Daoy (cell line): ENCODE results near the gene STX8. TPM values are rescaled to one million over a fixed set of nuclear protein-coding genes. Genes with fewer than 3 reads are reported as not detected.
"Not testable (repeated sequence)": the region's sequence is repeated elsewhere in the genome, so short reads cannot be mapped to it uniquely, and the experiment has no call there.

ENCODE experiments used
- DNase-seq: peaks from one replicate; pipeline ENCODE4 v3.0.0-alpha.2; 2015; ENCODE audit warnings: low read depth
- total RNA-seq: library from RNA; depleted of rRNA; stranded (reverse); fragments of >200 nt; shearing (Covaris generic); gene quantifications from 2 replicates; pipeline ENCODE4 v1.2.3, GENCODE V29; 2014

STX8 gene
- total RNA-seq, 1 experiment from 2014 or later, result 76.9 TPM

- DNase-seq, result no peak
These were observed 66.3 kb downstream of the STX8 start for GRCh38 chr17:9509236-9509816.

- DNase-seq, result no peak
These were observed 76.6 kb downstream of the STX8 start for GRCh38 chr17:9499041-9499440.

DNA sequence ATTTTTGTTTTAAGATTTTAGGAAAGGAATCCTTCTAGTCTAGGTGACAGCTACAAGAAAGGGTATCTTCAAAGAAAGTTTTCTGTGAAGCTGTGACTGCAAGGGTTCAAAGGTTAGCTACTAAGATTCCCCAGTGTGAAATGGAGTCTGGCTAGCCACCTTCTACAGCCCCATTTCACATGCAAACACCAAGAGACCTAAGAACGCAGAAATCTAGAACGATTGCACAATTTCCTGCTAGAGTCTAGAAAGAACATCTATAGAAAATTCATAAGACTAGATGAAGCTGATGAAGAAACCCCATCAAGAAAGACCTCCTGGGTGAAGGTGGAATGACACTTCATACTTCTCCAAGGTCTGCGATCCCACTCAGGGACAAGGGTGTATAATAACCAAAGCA, 77.1 kb downstream of the STX8 start:
- no peak for DNase-seq

DNA sequence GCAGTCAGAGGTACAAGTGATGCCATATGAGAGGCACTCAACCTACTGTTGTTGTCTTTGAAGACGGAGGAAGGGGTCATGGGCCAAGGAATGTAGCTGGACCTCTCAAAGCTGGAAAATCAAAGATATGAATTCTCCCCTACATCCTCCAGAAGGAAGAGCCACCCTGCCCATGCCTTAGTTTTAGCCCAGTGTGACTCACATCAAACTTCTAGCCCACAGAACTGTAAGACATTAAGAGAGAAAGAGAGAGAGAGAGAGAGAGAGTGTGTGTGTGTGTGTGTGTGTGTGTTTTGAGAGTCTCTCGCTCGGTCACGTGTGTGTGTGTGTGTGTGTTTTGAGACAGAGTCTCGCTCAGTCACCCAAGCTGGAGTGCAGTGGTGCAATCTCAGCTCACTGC, 87.1 kb downstream of the STX8 start:
- no peak for DNase-seq

- DNase-seq, result peak; percentile 31
These were observed 88.2 kb downstream of the STX8 start for GRCh38 chr17:9487406-9487805.

DNA sequence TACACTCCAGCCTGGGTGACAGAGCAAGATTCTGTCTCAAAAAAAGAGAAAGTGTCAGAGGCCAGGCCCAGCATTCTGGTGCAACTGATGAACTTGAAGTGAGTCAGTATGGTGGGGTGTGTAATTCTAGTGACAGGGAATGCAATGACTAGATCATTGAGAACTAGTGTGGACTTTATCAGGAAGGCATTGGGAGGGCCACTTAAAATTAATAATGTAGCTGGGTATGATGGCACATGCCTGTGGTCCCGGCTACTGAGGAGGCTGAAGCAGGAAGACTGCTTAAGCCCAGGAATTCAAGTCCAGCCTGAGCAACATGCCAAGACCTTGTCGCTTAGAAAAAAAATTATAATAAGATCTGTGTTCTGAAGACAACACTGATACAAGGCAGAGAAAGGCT, 90.8 kb downstream of the STX8 start:
- no peak for DNase-seq

GRCh38 chr17:9479964-9480363, 95.7 kb downstream of the STX8 start:
- no peak for DNase-seq

- DNase-seq, result no peak
These were observed 96.7 kb downstream of the STX8 start for GRCh38 chr17:9478889-9479288.

DNA sequence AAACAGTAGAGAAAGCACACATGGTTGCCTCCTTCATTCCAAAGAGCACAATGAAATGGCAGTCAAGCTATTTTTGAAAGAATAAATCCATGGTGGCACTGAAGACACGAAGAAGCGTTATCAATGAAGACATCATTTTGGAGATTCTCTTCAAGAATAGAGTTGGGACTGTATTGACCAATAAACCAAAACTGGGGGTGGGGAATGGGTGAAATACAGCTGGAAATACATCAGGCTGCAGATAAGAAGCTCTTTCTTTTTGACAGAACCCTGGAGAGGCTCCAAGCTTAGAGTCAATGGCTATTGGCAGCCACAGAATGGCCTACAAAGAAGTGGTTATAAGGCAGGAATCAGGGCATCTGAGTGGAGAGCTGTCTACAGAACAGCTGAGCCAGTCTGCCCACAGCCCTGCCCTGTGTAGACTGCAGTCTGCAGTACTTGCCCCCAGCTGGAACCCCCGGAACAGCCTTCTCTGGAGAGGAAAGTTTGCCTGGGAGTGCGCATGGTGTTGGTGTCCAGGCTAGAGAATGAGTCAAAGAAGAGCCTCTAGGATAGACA, 100.4 kb downstream of the STX8 start:
- no peak for DNase-seq

GRCh38 chr17:9473711-9474110, 101.9 kb downstream of the STX8 start:
- peak; percentile 43 for DNase-seq

- DNase-seq, result peak; percentile 3
These were observed 103.1 kb downstream of the STX8 start for GRCh38 chr17:9472541-9472940.

DNA sequence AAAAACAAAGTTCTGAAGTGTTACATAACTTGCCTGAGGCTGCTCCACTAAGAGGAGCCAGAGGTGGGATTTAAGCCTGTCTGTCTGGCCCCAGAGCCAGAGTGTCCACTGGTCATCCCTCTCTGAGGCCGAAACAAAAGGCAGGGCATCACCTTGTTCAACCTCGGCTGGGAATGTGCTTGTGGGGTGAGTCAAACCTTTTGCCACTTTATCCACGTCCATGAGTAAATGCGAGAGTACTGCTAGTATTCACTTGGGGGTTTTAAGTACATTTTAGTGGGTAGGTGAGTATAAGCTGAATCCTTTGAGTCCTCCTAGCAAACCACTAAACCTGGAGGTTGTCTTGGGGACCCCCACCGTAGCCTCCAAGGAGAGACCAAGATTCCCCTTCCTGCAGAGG, 103.5 kb downstream of the STX8 start:
- no peak for DNase-seq

GRCh38 chr17:9470171-9470570, 105.4 kb downstream of the STX8 start:
- DNase-seq, result no peak

DNA sequence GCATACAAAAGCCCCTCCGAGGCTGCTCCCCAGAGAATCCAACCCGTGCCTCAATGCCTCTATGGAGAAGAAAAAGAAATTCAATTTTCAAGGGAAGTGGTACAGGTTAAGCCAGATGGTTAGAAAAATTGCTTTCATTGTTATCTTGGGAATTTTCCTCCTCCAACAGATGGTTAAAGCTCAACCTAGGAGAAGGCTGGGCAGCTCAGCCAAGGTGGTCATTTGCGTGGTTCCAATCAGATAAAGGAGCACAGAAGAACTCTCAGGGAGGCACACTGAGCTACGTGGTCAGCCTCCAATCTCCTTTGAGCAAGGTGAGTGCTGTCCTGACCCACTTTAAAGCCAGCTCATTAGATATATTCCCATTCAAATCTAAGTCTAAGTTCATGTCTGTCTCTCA, 106.7 kb downstream of the STX8 start:
- no peak for DNase-seq

GRCh38 chr17:9468532-9468931, 107.1 kb downstream of the STX8 start:
- DNase-seq, result no peak

DNA sequence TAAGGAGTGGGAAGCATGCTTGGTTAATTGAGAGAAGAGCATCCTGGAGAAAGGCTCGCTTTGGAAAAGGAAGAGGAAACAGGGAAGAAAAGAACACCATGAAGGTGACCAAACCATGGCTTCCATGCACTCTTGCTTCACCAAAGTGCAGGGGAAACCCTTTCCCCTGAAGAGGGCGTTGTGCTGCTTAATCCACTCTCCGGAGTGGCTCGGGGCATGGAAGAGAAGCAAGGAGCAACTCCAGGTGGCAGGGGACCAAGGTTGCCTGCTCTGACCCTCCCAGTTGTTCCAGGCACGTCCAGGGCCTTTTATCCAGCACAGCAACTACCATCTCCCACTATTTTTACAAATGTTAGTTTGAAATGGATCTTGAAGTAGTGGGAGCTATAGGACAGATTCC, 108.1 kb downstream of the STX8 start:
- DNase-seq, result no peak

GRCh38 chr17:9465210-9465921, 110.3 kb downstream of the STX8 start:
- DNase-seq, result no peak

- no peak for DNase-seq
These were observed 118.6 kb downstream of the STX8 start for GRCh38 chr17:9457005-9457404.

DNA sequence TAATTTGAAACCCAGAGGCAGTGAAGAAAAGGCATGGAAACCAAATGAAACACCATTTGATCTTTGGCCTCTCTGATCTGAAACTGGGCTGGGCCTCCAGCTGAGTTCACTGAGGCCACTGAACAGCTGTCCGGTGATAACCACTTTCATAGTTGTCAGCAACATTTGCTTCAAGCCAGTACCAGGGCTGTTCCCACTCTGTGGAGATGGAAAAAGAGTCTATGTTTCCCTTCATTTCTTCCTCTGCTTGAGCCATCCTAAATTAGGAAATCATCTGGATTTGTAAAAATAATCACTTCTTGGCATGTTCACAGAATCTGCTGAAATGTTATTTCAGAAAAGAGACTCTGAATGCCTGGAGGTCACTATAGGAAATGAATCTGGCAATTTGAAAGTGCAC, 119.3 kb downstream of the STX8 start:
- DNase-seq, result no peak

DNA sequence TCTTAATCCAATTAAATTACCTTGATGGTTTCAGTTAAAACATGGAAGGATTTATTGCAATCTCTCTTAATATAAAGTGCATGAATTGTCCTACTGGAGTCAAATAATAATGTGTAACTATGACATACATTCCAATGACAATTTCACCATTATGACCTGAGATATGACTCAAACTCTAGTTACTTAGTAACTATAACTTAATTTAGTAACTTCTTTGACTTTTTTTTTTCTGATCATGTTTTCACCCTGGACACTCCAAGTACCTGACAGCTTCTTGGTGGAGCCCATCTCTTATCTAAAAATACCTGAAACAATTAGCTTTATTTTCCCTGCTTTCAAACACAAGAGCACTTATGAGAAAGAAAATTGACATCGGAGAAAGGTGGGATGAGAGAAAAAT, 123.7 kb downstream of the STX8 start:
- DNase-seq, result no peak

DNA sequence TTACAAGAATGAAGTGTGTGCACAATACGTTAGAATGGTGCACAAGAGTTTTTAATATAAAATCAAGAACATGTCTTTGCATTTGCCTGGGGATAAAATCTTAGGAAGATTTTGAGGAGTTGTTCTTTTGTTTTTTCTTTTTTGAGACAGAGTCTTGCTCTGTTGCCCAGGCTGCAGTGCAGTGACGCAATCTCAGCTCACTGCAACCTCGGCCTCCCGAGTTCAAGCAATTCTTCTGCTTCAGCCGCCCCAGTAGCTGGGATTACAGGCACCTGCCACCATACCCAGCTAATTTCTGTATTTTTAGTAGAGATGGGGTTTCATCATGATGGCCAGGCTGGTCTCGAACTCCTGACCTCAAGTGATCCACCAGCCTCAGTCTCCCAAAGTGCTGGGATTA, 128.3 kb downstream of the STX8 start:
- DNase-seq, result not testable (repeated sequence)

DNA sequence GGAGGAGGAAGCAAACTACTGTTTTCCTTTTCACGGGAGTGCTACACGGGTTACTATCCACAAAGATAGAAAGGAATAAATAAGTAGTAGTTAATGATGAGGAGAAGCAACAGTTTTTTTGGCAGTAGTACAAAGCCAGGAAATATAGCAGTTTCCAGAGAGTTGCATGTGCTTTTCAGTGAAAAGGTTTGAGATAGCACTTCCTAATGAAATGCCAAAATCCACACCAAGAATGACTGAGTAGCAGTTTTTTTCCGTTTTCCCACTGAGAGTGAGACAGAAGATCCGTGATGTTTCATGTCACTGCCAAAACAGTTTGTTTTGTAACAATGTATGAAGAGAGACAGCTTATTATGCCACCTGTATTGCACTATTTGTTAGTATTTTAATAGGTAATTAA, 129.1 kb downstream of the STX8 start:
- no peak for DNase-seq

DNA sequence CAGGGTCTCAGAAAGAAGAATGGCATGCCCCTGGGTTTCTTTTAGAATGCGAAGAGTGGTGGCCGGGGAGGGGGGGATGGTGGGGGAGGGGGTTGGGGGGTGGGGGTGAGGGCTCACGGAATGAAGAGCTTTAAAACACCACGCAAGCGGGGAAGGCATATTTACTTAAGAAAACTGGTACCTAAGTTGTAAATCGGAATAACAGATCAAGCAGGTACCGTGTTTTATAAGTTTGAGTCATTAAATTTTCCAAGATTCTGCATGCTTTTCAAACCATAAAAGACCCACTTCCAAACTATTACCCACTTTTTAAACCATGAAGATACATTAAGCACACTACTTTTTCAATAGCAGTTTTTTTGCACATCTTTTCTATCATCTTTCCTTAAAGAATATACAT, 130.2 kb downstream of the STX8 start:
- no peak for DNase-seq

DNA sequence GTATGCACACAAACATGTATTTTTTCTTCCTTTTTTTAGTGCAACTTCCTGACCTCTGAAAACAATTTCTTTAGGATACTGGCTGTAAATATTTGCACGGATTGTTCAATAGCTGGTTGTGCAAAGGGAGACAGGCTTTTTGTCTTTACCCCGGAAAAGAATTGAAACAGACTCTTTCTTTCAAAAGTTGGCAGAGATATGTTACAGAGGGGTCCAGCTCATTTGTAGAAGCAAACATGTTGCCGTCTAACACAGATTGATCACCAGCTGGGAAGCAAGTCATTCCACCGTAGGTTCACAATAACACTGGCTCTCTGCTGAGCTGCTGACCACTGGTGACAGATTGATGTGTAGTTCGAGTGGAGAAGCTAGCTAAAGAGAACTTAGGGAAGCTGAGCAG, 130.9 kb downstream of the STX8 start:
- no peak for DNase-seq
